ENCODE measurements around the gene POC1A.

The POC1A gene

DNA sequence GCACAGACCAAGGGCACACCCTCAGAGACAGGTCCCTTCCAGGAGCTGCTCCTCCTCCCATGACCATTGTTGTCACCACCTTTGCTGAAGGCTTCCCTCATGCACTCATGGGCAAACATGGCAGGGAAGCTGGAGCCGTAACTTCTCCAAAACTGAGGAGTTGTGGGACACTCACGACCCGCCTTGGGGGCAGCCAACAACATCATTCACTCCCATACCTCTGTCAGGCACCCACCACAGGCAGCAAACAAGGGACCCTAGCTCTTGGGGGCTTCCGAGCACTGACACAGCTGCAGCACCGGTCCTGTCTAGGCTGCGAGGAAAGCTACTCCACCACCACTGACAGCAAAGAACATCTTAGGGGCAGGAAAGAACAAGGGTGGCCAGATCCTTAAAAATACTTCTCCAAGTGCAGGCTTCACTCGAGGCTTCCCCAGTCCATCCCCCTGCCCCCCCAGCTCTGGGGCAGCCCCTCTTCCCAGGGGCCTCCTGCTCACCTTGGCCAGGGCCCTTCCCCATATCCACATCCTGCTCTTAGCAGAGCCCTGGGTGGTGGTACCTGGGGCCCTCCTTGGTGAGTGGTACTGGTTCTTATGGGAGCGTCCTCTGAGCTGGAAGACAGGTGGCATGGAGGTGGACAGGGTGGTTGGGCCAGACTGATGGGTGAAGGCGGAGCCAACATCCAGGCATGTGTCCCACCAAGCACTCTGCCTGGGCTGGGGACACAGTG lies 69.8 kb downstream of the POC1A start:
- DNase-seq = no peak

GRCh38 chr3:52083556-52084087 lies 70.6 kb downstream of the POC1A start:
- no peak for DNase-seq

DNA sequence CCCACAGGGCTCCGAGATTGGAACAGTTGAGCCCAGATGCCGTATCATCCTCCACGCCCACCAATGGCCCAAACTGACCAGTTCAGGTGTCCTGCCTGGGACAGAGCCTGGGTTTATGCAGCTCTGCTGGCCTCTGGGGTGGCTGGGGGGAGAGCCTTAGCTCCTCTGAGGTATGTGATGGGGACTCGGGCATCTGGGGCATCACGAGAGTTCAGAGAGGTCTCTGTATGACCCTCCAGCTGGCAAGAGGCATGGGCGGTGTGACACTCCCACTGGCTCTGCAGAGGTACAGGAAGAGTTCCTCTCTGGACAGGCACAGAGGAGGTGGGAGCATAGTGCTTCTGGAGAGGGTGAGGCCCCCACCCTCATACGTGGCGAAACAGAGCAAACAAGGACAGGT lies 71.3 kb downstream of the POC1A start:
- no peak for DNase-seq

DNA sequence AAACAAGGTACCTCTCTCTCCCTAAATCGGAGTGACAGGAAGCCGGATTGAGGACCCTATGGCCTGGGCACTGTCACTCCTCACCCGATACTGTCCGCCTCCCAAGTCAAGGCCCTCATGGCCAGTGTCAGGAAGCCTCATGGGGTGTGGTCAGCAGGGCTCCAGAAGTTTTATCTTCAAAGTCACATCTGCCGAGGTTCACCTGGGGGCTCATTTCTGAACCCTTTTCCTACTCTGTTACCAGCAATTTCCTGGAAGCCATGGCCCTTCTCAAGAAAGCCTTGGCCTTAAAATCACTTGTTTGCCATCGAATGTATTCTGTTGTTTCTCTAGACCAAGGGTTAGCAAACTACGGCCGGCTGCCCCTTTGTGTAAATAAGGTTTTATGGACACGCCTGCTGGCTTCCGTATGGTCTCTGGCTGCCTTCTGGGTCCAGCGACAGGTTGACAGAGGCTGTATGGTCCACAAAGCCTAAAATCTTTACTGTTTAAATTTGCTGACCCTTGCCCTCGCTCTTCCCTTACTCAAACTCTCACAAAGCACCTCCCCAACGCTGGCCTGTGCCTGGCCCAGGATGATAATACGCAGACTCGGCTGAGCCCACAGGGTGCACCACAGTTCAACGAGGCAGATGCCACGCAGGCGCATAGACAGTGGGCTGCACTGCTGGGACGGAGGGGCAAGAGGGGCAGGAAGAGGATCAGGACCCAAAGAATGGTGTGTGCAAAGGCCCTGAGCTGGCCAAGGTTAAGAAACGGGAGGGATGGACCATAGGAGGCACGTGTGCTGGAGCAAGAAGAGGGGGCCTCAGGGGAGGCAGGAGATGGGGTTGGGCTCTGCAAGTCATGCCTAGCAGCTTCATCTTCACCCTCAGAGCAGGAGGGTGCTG lies 73.1 kb downstream of the POC1A start:
- DNase-seq = no peak

GRCh38 chr3:52079958-52080357 lies 74.3 kb downstream of the POC1A start:
- no peak for DNase-seq

GRCh38 chr3:52078781-52079560 lies 75.3 kb downstream of the POC1A start:
- DNase-seq = no peak

DNA sequence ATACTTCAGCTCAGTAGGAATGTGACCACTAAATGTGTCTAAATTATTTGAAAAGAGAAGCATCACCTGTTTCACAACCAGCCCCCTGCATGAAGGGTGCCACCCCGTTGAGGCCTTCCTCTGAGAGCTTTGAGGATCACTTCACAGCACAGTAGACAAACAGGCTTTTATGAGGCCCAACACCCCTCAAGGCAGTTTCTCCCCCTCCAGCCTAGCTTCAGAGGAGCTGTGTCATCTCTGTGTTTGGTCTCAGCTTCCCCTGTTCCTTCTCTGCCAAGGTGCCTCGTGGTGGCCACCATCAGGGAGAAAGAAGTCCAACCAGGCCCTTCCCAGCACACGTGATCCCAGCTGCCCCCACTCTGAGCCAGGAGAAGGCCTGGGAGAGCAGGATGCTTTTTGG lies 76.3 kb downstream of the POC1A start:
- DNase-seq = no peak

- DNase-seq = no peak
Observed at GRCh38 chr3:52076896-52077780, 77.1 kb downstream of the POC1A start.

- DNase-seq = no peak
Observed at GRCh38 chr3:52073490-52073889, 80.7 kb downstream of the POC1A start.

GRCh38 chr3:52072471-52072870 lies 81.8 kb downstream of the POC1A start:
- DNase-seq = no peak

DNA sequence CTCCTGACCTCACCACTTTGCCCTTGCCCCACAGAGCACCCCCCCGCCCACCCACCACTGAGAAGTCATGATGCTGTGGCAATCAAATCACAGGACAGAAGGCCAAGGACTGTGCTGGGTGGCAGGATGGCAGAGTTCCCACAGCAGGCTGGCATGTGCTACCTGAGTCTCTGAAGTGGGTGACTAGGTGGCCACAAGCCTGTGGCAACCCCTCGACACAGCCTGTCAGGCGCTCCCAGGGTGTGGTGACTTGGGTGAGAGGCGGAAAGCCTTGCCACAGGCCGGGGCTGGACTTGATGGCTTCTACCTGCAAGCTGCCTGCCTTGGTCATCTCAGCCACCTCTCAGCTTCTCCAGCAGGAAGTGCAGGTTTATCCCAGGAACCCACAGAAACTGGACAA lies 82.2 kb downstream of the POC1A start:
- DNase-seq = no peak

DNA sequence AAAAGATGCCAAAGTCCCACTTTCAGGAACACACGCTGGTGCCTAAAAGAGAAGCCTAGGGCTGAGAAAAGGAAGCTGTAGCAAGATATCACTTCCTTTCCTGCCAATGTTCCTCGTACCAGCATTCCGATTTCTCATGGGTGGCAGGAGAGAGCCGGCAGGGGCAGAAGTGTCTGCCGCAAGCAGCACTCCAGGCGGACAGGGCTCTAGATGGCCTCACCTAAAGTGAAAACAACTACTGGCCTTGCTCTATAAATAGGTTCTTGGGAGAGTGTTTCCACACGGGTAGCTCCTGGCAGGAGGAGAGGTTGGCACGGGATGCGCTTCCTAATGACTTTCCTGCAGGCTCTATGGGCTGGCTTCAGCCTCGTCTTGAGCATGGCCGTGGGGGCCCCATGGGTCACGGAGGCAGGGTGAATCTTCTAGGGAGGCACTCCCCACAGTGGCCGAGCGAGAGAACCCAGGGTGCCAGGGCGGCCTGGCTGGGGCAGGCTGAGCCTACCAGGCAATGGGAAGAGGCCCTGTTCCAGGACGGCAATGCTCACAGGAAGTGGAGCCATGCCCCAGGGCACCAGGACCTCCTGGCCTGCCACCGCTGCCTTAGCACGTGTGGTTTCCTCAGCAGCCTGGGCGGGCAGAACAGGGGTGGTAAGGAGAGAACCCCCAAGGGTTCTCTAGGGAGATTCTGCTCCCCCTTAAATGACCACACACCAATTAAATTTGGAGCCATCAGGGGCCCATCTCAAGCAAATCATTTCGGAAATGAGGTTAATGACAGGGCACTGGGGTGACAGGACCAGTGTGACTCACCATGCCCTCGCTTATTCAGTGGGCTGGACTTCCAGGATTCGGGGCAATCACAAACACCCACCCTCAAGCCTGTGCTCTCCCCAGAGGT lies 83.2 kb downstream of the POC1A start:
- DNase-seq = no peak

- no peak for DNase-seq
Observed at GRCh38 chr3:52069855-52070254, 84.4 kb downstream of the POC1A start.

GRCh38 chr3:52069135-52069534 lies 85.1 kb downstream of the POC1A start:
- DNase-seq = no peak

GRCh38 chr3:52068730-52069129 lies 85.5 kb downstream of the POC1A start:
- DNase-seq = no peak

DNA sequence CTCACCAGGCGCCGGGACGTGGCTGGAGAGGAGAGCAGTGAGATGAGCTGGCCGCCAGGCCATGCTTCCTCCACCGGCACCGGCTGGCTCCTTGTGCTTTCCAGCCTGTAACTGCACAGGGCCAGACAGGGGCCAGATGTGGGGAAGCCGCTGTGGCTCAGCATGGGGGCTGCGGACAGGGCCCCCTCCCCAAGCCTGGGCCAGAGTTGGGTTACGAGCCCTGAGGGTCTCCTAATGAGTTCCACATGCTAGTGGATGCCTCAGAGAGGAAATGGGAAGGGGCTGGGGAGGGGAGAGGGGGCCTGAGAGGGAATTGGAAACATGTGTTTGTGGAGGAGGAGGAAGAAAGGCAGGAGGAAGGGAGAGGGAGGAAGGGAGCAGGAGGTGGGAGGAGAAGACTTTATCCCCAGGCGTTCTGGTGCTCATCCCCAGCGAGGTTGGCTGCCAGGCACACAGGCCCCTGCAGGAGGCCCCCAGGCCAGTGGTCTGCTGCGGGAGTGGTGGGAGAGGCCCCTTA lies 86.1 kb downstream of the POC1A start:
- no peak for DNase-seq

DNA sequence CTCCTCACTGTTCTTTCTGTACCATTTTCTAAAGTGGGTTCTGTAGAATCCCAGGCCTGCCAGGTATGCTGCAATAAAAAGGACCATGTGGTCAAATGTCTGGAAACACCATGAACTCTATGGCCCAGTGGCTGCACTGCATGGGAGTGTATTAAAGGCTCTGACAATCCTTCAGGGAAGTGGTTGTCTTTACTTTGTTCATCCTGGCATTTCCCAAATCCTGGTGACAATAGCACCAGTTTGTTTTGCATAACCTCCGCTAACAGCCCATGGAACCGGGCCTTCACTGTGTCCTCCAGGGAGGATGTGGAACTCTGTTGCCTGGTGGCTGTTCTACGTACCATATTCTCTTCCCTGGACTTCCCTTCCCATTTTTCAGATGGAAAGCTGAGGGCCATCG lies 86.7 kb downstream of the POC1A start:
- DNase-seq = no peak

DNA sequence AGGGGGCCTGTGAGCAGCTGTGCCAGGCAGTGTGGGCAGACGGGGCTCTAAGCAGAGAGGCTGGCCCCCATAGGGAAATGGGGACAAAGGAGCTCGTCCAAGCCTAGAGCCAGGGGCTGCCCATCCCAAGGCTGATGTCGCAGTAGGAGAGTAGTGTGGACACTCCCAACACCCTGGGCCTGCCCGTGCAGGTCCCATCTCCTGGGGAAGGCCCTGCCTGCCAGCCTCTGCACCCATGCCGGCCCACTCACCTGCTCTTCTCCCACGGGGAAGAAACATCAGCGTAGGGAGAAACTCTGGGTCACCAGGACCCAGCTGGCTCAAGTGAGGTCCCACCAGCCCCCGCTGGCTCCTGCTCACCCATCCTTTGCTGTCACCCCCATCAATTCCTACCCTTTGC lies 87.2 kb downstream of the POC1A start:
- no peak for DNase-seq

DNA sequence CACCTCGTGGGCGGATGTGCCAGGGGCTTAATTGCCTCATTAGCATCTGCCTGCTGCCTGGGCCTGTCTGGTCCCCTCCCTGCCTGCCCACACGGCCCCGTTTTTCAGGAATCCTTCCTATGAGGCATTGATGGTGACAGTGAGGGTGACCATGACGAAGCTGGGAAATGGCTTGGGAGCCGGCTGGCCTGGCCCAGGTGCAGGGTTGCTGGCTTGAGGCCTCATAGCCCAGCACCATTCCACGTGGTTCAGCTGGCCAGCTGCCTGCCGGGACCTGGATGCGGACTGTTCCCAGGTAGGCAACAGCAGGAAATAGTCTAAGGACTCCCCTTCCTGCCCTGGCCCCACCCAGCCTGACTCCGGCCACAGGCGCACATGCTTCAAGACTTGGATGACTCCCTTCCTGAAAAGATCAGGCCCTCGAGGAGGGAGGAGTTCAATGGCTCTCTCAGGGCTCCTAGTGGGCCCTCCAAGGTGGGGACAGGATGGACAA lies 88.9 kb downstream of the POC1A start:
- DNase-seq = no peak

DNA sequence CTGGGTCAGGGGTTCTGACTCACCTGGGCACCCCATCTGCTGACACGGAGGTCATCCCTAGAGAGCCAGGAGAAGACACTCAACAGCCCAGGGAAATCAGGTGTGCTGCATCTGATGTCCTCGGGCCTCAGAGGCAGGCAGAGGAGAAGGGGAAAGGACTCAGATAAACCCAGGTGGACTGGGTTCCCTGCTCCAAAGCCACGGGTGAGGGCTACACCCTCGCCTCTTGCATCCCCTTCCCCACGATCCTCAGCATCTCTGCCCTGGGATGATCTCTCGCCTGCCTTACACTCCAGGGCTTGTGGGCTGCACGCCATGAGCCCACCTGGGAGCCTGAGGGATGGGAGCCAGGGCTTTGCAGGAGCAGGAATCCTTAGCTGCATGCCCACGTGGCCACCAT lies 89.7 kb downstream of the POC1A start:
- no peak for DNase-seq

Measured in activated CD4-positive, CD25-positive, alpha-beta regulatory T cell treated with anti-CD3 and anti-CD28 coated beads, Interleukin-2, amount 50 U/mL, for 72 hours (primary cell).